HG02588 (cell line): ENCODE measurements around the gene PLA2G5.

Experiments used
- ATAC-seq: cut with Tn5 transposase; IDR thresholded peaks from one replicate; pipeline ENCODE4 v1.9.1; 2021; ENCODE audit warnings: mild to moderate bottlenecking, moderate library complexity; ENCODE audit not compliant: unreplicated experiment

PLA2G5 gene

DNA sequence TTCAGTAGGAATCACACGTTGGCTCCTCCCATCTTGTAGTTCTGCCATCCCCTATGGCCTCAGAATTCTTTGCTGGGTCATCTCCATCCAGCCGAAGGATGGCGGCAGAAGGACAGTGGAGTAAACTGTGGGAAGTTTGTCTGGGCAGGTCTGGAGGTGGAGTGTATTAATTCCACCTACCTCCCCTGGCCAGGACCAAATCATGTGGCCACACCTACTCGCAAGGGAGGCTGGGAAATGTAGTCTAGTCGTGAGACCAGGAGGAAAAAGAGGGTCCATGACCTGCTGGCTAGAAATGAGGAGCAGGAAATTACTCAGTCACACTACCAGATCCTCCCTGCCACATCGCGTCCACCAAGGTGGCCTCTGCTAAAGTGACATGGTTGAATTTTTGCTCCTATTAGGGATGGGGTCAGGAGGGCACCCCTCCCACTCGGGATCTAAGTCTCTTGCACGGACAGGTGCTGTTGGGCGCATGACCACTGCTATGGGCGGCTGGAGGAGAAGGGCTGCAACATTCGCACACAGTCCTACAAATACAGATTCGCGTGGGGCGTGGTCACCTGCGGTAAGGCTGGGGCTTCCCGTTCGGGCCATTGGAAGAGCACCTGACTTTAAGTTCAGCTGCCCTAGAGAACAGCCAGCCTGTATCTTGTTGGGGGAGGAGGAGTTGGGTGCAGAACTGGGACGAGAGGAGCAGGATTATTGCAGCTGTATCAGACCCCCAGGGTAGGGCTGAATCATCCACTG is 19.5 kb downstream of the PLA2G5 start:
- no peak for ATAC-seq

DNA sequence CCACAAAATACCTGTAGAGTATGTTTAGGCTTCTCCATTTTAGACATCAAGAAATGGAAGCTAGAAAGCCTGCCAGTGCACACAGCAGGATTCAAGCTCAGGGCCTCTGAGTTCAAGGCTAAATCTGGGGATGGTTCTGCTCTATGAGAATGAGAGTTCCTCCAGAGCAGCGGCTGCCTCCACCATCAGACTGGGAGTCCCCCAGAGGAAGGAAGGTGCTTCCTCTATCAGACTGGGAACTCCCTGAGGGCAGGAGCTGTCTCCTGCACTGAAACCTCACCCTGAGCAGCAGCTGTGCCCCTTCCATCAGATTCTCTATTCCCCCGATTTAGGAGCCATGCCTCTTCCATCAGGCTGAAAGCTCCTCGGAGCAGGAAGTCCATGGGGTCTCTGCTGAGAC is 20.1 kb downstream of the PLA2G5 start:
- ATAC-seq: no peak

DNA sequence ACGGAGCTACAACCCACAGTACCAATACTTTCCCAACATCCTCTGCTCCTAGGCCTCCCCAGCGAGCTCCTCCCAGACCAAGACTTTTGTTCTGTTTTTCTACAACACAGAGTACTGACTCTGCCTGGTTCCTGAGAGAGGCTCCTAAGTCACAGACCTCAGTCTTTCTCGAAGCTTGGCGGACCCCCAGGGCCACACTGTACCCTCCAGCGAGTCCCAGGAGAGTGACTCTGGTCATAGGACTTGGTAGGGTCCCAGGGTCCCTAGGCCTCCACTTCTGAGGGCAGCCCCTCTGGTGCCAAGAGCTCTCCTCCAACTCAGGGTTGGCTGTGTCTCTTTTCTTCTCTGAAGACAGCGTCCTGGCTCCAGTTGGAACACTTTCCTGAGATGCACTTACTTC is 20.6 kb downstream of the PLA2G5 start:
- no peak for ATAC-seq

DNA sequence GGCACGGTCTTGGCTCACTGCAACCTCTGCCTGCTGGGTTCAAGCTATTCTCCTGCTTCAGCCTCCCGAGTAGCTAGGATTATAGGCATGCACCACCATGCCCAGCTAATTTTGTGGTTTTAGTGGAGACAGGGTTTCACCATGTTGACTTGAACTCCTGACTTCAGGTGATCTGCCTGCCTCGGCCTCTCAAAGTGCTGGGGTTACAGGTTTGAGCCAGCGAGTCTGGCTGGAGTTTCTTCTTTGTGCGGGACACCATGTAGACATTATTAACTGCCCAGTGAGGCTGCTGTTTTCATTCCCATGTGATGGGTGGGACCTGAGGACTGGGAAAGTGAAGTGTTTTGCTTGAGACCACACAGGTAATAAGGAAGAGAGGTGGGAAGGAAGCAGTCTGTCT is 23.3 kb downstream of the PLA2G5 start:
- ATAC-seq: no peak

GRCh38 chr1:20093940-20094391 is 24.0 kb downstream of the PLA2G5 start:
- ATAC-seq: no peak

GRCh38 chr1:20095564-20096434 is 25.8 kb downstream of the PLA2G5 start:
- no peak for ATAC-seq

DNA sequence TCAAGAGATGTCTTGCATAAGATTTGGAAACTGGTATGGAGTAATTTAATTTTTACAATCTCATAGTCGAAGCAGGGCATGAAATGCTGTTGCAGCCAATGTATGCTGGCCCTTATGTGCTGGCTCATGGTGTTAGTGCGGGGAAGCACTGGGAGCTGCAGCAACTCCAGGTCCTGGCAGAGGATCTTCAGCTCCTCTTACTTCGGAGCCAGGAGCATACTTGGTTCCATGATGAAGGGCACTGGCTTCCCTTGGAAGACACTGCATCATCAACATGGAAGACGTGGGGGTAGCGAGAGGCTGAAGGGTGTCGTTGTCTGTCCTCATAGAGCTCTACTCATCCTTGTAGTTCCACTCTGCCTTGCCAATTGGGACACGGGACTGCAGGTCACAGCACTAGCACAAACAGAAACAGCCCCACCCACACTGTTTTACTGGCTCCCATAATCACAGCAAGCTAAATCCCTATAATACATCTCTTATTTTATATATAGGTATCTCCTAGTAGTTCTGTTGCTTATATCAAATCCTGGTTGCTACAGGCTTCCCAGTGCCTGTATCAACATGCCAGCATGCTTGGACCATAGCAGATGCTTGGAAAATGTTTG is 26.9 kb downstream of the PLA2G5 start:
- ATAC-seq: no peak

DNA sequence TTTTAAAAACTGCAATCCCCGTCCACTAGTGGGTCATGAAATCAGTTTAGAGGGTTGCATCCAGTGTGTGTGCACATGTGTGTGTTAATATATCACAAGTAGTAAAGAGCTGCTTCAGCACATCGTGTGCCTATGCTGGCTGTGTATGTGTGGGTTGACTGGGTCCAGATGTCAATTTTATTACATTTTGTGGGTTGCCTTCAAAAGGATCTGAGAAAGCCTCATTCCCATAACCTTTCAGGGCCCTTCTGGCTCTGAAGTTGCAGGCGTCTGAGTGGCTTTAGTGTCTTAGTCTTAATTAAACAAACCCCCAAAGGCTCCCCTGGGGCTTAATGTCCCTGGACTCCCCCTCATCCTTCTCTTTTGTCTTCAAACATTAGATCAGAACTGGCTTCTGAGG is 29.5 kb downstream of the PLA2G5 start:
- no peak for ATAC-seq

DNA sequence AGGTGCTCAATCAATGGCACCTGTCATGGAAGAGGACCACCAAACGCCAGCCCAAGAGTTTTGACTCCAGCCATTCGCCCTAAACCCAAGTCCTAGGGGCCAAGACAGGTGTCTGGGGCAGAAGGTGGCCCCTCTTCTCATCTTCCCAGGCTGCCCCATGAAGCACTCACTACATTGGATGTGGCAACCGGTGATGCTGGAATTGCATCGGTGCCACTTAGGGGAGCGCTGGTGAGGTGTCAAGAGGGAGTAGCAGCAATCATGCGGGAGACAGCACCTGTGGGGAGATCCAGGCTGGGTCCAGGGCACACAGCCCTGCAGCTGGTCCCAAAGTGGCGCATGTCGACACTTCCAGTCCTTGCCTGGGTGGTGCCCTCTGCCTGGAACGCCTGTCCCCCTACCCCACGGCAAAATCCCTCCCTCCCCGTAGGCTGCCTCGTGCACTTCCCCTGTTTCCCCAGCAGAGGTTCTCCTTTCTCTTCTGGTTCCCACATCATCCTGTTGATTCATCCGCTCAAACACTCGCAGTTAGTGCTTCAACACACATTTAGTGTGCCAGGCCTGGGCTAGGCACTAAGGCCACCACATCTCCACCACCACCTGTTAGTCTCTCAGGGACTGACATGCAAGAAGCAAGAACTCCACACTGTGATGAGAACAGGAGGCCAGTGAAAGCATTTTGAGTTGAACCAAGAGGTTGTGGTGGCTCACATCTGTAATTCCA is 30.8 kb downstream of the PLA2G5 start:
- no peak for ATAC-seq

DNA sequence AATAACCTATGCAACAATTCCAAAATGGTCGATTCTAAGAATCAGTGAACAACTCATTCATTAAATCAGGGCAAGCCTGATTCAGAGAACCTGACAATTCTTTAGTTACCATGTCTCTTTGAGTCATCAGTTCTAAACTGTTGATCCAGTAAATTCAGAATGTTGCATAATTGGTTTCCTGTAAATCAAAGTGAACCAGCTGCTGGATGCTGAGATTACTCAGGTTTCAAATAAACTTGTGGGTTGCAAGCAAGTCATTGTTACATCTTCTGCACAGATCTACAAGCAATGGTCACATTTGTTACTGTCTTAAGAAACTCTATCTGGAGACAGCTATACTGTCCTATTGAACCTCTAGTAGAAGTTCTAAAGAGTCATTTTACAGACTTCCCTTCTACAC is 32.9 kb downstream of the PLA2G5 start:
- no peak for ATAC-seq

GRCh38 chr1:20105856-20106255 is 35.9 kb downstream of the PLA2G5 start:
- ATAC-seq: no peak

DNA sequence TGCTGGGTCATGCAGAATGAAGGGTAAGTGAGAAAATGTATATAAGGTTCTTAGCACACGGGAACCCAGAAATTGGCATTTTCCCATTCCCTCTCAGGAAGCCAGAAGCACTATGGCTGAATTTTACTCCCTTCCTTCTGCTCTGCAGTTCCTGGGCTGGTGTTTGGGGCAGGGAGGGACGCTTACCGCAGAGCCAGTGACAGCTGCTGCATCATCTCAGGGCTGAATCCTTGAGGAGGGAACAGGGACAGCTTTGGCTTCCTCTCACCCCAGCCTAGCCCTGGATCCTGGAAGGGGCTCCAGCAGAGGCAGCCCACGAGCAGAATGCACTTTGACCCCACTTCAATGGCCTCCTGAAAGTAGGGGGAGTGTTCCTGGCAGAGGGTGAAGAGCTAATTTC is 37.4 kb downstream of the PLA2G5 start:
- ATAC-seq: no peak

DNA sequence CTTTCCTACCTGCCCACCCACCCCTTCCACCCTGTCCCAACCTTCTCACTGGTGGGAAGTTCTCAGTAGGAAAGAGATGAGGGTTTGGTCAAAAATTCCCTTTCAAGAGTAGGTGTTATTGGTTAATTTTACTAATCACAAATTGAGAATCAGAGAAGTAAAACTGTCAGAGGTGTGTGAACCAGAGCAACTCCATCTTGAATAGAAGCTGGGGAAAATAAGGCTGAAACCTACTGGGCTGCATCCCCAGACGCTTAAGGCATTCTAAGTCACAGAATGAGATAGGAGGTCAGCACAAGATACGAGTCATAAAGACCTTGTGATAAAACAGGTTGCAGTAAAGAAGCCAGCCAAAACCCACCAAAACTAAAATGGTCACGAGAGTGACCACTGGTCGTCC is 37.8 kb downstream of the PLA2G5 start:
- no peak for ATAC-seq

DNA sequence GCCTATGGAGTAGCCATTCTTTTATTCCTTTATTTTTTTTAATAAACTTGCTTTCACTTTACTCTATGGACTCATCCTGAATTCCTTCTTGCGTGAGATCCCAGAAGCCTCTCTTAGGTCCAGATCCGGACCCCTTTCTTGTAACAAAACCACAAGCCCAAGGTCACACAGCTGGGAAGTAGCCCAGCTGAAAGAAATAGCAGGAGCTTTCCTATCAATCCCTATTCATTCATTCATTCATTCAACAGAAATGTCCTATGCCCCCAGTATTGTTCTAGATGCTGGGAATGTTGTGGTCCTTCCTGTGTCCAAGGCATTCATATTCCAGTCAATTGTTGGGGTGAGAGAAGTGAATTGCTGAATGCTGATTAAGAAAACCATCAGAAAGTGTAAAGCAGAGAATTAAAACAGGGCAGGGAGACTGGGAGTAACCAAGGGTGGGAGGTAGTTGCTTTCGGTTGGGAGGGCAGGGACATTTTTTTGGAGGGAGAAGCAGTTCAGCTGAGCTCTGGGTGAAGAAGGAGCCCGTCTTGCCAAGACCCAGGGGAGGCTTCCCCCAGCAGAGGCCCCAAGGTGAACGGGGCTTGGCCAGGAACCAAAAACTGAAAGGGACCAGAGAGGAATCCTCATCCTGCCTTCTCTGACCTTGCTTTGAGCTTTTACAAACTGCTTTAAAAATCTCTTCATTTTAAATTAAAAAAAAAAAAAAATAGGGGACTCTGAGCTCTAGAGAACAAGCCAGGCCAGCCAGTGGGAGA is 38.6 kb downstream of the PLA2G5 start:
- ATAC-seq: no peak

DNA sequence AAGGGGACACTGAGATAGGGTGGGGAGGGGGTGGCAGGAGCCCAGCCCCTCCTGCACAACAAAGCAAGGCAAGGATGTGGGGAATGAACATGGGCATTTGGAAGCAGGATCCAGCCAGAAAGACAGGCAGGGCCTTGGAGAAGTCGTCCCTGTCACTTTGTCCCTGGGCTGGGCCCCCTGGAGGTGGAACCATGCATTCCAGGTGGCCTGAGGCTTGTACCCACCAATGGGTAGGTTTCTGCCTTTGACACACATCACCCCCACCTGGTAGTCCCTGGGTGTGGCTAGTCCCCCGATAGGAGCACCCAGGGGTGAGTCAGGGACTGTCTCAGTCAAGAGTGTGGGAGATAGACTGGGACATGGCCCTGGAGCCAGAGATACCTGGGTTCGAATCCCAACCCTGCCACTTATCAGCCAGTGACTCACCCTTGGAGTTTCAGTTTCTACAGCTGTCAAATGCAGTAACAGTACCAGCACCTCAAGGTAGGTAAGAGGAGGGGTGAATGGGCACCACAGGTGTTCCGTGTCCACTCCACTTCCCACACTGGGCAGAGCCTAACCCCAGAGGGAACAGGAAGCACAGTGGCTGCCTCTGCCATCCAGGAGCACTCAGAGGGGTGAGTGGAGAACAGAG is 39.3 kb downstream of the PLA2G5 start:
- ATAC-seq: no peak

- no peak for ATAC-seq
These were observed 40.7 kb downstream of the PLA2G5 start for GRCh38 chr1:20110679-20111078.

DNA sequence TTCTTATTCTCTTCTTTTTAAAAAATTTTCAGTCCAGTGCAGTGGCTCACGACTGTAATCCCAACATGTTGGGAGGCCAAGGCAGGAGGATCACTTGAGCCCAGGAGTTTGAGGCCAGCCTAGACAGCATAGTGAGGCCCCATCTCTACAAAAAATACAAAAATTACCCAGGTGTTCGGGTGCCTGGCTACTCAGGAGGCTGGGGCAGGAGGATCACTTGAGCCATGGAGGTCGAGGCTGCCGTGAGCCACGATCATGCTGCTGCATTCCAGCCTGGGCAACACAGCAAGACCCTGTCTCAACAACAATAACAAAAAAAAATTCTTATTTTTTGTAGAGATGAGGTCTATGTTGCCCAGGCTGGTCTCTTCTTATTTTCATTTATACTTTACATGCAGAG is 41.5 kb downstream of the PLA2G5 start:
- no peak for ATAC-seq

- no peak for ATAC-seq
These were observed 42.4 kb downstream of the PLA2G5 start for GRCh38 chr1:20112279-20113000.

GRCh38 chr1:20114021-20114648 is 44.1 kb downstream of the PLA2G5 start:
- no peak for ATAC-seq
